GM19455 (cell line): ENCODE results near the gene RBMS3.

Experiments used
- ATAC-seq: cut with Tn5 transposase; IDR thresholded peaks from one replicate; pipeline ENCODE4 v1.9.1; 2021; ENCODE audit not compliant: unreplicated experiment

RBMS3 gene

GRCh38 chr3:29850641-29851040 is 569.8 kb downstream of the RBMS3 start:
- ATAC-seq: no peak

- no peak for ATAC-seq
Observed at GRCh38 chr3:29852767-29853166, 571.9 kb downstream of the RBMS3 start.

GRCh38 chr3:29853841-29854397 is 573.0 kb downstream of the RBMS3 start:
- no peak for ATAC-seq

GRCh38 chr3:29854821-29855220 is 574.0 kb downstream of the RBMS3 start:
- no peak for ATAC-seq

GRCh38 chr3:29859726-29860270 is 578.9 kb downstream of the RBMS3 start:
- ATAC-seq: no peak

GRCh38 chr3:29864809-29865208 is 583.9 kb downstream of the RBMS3 start:
- no peak for ATAC-seq

- no peak for ATAC-seq
Observed at GRCh38 chr3:29868543-29869101, 587.8 kb downstream of the RBMS3 start.

- ATAC-seq: no peak
Observed at GRCh38 chr3:29870136-29870535, 589.3 kb downstream of the RBMS3 start.

- no peak for ATAC-seq
Observed at GRCh38 chr3:29871087-29871486, 590.2 kb downstream of the RBMS3 start.

- ATAC-seq: no peak
Observed at GRCh38 chr3:29880809-29881208, 599.9 kb downstream of the RBMS3 start.

- ATAC-seq: no peak
Observed at GRCh38 chr3:29887451-29887850, 606.6 kb downstream of the RBMS3 start.

- ATAC-seq: no peak
Observed at GRCh38 chr3:29889215-29889614, 608.3 kb downstream of the RBMS3 start.

- no peak for ATAC-seq
Observed at GRCh38 chr3:29890801-29891200, 609.9 kb downstream of the RBMS3 start.

- ATAC-seq: no peak
Observed at GRCh38 chr3:29892976-29893554, 612.2 kb downstream of the RBMS3 start.

GRCh38 chr3:29896856-29897255 is 616.0 kb downstream of the RBMS3 start:
- no peak for ATAC-seq

- no peak for ATAC-seq
Observed at GRCh38 chr3:29898171-29898965, 617.5 kb downstream of the RBMS3 start.

GRCh38 chr3:29899021-29899420 is 618.1 kb downstream of the RBMS3 start:
- no peak for ATAC-seq

- ATAC-seq: no peak
Observed at GRCh38 chr3:29901097-29901496, 620.2 kb downstream of the RBMS3 start.

GRCh38 chr3:29903600-29903999 is 622.7 kb downstream of the RBMS3 start:
- no peak for ATAC-seq

GRCh38 chr3:29906906-29907305 is 626.0 kb downstream of the RBMS3 start:
- no peak for ATAC-seq

- no peak for ATAC-seq
Observed at GRCh38 chr3:29912600-29913288, 631.9 kb downstream of the RBMS3 start.
